Ishikawa (cell line): Measurements from ENCODE around the gene S100A6.

Experiments used
- CEBPB ChIP-seq: IDR thresholded peaks from 2 replicates; pipeline ENCODE4 v1.6.1; 2012
- CREB1 ChIP-seq: IDR thresholded peaks from 2 replicates; pipeline ENCODE4 v1.6.1; 2012; ENCODE audit warnings: low read depth
- EGR1 ChIP-seq: IDR thresholded peaks from 2 replicates; pipeline ENCODE4 v1.6.1; 2012
- EP300 ChIP-seq: IDR thresholded peaks from 2 replicates; pipeline ENCODE4 v1.6.1; 2012; ENCODE audit warnings: borderline replicate concordance
- FOXM1 ChIP-seq: IDR thresholded peaks from 2 replicates; pipeline ENCODE4 v1.6.1; 2012; ENCODE audit warnings: low read depth, borderline replicate concordance
- MAX ChIP-seq: IDR thresholded peaks from 2 replicates; pipeline ENCODE4 v1.6.1; 2012
- NFIC ChIP-seq: IDR thresholded peaks from 2 replicates; pipeline ENCODE4 v1.6.1; 2012
- RAD21 ChIP-seq: IDR thresholded peaks from 2 replicates; pipeline ENCODE4 v1.6.1; 2012; ENCODE audit warnings: low read depth
- REST ChIP-seq: IDR thresholded peaks from 2 replicates; pipeline ENCODE4 v1.6.1; 2012; ENCODE audit warnings: low read depth, mild to moderate bottlenecking
- TAF1 ChIP-seq: IDR thresholded peaks from 2 replicates; pipeline ENCODE4 v1.6.1; 2012; ENCODE audit warnings: low read depth, mild to moderate bottlenecking
- TCF12 ChIP-seq: IDR thresholded peaks from 2 replicates; pipeline ENCODE4 v1.6.1; 2012; ENCODE audit warnings: low read depth
- TEAD4 ChIP-seq: IDR thresholded peaks from 2 replicates; pipeline ENCODE4 v1.6.1; 2012
- YY1 ChIP-seq: IDR thresholded peaks from 2 replicates; pipeline ENCODE4 v1.6.1; 2012; ENCODE audit warnings: low read depth
- ZBTB7A ChIP-seq: IDR thresholded peaks from 2 replicates; pipeline ENCODE4 v1.6.1; 2012; ENCODE audit warnings: low read depth
- TF ChIP-seq, protein P1 (sequence below): IDR thresholded peaks from 2 replicates; pipeline ENCODE4 v1.6.1; 2012

The S100A6 gene

DNA sequence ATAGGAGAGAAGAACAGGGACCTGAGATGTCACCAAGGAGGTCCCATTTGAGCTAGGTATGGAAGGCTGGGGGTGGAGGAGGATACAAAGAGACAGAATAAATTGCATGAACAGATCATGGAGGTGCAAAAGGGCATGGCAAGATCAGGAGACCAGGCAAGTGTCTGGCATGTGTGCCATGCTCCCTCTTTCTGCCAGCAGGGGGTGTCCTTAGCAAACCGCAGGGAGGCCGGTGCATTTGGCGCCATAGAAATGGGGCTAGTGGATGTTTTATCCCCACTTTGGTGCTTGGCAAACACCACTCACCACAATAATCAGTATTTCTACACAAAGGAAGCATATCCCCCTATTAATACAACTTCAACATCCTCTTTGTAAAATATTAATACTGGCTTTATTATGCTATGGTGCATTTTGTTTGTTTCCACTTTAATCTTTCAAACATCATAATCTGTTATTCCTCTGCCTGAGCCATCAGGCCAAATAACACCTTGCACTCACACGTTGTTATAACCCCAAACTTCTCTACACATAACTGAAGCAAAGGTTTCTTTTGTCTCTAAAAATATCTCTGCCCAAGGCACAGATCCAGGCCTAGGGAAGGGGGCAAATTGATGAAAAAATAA lies 25.9 kb downstream of the S100A6 start:
- TF ChIP-seq EGR1 (no peak), RAD21 (peak; percentile 85), MAX (no peak)

DNA sequence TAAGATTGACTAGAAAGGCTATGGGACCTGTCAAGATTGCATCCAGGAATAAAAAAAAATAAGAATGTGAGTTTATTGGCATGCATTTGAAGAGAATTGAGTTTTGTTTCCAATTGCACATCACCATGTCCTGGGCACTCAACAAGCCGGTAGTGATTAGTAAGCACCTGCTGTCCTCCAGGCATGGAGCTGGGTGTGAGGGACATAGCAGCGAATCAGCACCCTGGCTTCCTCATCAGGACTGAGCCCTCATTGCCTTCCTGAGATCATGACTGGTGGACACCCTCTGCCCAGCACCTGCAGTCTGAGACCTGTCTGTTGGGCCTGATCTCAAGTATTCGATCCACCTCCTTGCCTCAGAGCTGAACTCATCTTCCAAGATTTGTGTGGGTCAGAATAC lies 26.8 kb downstream of the S100A6 start:
- no peak for TF ChIP-seq NFIC
- TF ChIP-seq EP300 = no peak
- no peak for TF ChIP-seq FOXM1
- no peak for TF ChIP-seq TAF1
- TF ChIP-seq CREB1 = no peak
- TF ChIP-seq TCF12 = no peak
- TF ChIP-seq YY1 = no peak
- TF ChIP-seq, protein P1, sequence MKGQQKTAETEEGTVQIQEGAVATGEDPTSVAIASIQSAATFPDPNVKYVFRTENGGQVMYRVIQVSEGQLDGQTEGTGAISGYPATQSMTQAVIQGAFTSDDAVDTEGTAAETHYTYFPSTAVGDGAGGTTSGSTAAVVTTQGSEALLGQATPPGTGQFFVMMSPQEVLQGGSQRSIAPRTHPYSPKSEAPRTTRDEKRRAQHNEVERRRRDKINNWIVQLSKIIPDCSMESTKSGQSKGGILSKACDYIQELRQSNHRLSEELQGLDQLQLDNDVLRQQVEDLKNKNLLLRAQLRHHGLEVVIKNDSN = no peak
- no peak for TF ChIP-seq EGR1
- no peak for TF ChIP-seq TEAD4

DNA sequence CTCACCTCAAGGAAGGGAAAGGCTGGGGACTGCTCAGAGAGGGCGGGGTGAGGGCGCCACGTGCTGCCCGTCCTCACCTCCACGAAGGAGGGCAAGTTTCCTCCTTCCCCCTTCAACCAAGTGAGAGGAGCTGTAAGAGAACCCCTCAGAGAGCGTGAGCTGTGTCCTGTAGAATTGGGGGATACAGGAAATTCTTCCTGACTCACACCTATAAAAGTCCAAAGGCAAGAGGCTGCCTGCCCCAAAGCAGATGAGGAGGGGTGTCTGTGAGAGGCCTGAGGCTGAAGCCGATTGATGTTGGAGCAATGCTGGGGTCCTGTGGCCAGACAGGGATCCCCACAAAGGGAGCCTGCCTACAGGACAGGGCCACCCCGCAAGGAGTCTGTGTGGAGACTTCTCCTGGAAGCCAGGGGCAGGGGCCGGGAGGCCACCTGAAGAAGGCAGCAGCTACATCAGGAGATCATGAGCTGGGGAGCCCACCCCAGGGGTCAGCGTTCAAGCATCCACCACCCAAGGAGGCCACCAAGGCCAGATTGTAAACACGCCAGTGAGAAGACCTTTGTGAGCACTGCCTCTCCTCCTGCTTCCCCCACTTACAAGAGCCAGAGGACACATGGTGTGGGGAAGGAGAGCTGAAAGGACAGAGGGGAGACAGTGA lies 27.7 kb downstream of the S100A6 start:
- TF ChIP-seq RAD21 (no peak), TCF12 (no peak), REST (no peak), TEAD4 (no peak), CEBPB (no peak), FOXM1 (no peak), EGR1 (no peak), MAX (no peak), EP300 (no peak), NFIC (no peak), YY1 (no peak), TAF1 (no peak), CREB1 (no peak), ZBTB7A (no peak)
- TF ChIP-seq, protein P1 = no peak

DNA sequence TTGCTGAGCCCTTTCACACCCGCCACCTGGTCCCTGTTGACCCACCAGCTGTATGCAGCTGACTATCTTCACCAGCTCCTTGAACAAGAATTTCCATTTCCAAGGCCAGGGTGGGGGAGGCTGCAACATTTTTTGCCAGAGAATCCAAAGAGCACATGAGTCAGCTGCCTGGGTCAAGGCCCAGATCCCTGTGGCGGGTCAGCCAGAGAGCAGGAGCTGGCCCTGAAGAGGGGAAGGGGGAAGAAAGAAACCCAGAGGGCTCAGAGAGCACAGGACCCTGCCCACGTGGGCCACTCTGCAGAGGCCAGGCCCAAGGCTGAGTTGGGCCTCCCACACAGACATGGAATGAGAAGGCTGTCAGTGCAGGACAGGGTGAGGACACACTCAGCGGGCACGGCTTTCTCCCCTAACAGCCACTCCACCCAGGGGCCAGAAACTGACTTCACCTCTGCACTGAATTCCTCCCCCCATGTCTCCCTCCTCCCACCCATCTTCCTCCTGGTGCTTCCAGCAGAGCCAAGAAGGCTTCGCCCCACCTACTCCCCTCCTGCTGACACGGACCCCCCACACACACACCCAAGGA lies 28.9 kb downstream of the S100A6 start:
- TF ChIP-seq RAD21 = no peak
- no peak for TF ChIP-seq CREB1
- TF ChIP-seq NFIC = no peak
- no peak for TF ChIP-seq TCF12
- TF ChIP-seq, protein P1 = no peak
- TF ChIP-seq ZBTB7A = no peak
- no peak for TF ChIP-seq TEAD4
- TF ChIP-seq EGR1 = no peak
- no peak for TF ChIP-seq MAX
- TF ChIP-seq CEBPB = no peak
- no peak for TF ChIP-seq TAF1
- TF ChIP-seq FOXM1 = no peak
- no peak for TF ChIP-seq YY1
- TF ChIP-seq EP300 = no peak

- TF ChIP-seq TCF12 = no peak
- TF ChIP-seq RAD21 = no peak
- no peak for TF ChIP-seq YY1
- no peak for TF ChIP-seq TAF1
- TF ChIP-seq EP300 = no peak
- TF ChIP-seq CREB1 = no peak
- TF ChIP-seq, protein P1 = no peak
- no peak for TF ChIP-seq CEBPB
- TF ChIP-seq ZBTB7A = no peak
- TF ChIP-seq MAX = no peak
Observed at GRCh38 chr1:153506386-153506785, 29.4 kb downstream of the S100A6 start.

GRCh38 chr1:153505576-153505975 lies 30.2 kb downstream of the S100A6 start:
- TF ChIP-seq EGR1 (no peak), ZBTB7A (no peak), TCF12 (no peak), FOXM1 (no peak), CEBPB (no peak)
